WI38 (cell line): ENCODE data around the gene CHRNA4.

Experiments
- H3K4me3 ChIP-seq: 2 replicates; pipeline ENCODE4 v1.5.1; 2011; ENCODE audit warnings: low read depth, mild to moderate bottlenecking, control low read depth, low read length
- CTCF ChIP-seq: IDR thresholded peaks from 2 replicates; pipeline ENCODE4 v1.5.1; 2012; ENCODE audit warnings: low read depth, mild to moderate bottlenecking, control low read depth, low read length

Gene CHRNA4

GRCh38 chr20:63294536-63294900, 66.6 kb downstream of the CHRNA4 start:
- TF ChIP-seq CTCF = no peak

GRCh38 chr20:63293871-63294535, 67.1 kb downstream of the CHRNA4 start:
- H3K4me3 ChIP-seq = no peak overlapping the region
- TF ChIP-seq CTCF = no peak

More at GRCh38 chr20:63294536-63294900, 66.6 kb downstream of the CHRNA4 start:
- H3K4me3 ChIP-seq = no peak overlapping the region

GRCh38 chr20:63293456-63293855, 67.7 kb downstream of the CHRNA4 start:
- no peak overlapping the region for H3K4me3 ChIP-seq
- TF ChIP-seq CTCF = no peak
